ENCODE measurements around the gene DNAJC4. TPM values are rescaled to one million over a fixed set of nuclear protein-coding genes. Genes with fewer than 3 reads are reported as not detected.
A peak's percentile ranks its signal among the peaks of the same experiment; 100 is the strongest.

The DNAJC4 gene
- polyA plus RNA-seq, 2 of the 4 experiments (the other 2 are of a cell fraction), result 9.8 to 16.2 TPM

DNA sequence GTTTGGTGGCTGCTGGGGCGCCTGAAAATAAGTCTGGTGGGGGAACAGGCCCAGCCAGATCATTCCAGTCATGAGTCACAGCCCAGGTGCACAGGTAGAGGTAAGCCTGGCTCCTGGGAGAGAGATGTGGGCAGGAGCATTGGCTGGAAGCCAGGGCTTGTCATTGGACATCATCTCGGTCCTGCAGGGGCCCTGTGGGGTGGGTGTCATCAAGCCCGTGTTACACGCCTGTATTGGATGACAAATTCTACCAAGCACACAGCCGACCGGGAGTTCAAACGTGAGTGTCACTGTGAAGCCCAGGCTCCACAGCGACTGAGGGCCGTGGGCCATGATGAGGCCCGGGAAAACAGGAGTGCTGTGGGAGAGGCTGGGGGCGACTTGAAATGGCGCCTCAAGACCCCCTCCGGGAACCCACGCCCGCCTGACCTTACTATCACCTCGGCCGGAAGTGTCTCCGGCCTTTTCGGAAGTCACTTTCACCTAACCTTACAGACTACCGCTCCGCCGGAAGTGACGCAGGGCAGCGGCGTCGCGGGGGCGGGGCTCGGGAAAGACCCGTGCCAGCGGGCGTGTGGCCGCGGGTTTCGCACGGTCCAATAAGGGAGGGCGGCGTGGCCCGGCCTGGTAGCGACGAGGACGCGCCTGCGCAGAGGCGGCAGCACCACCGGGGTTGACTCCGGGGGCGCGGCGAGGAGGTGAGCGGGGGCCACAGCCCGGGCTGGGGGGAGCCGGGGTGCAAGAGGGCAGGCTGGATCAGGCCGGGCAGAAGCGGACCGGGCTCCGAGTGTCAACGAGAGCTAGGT, 10.3 kb downstream of the DNAJC4 start, which contains the start of gene FKBP2 (continued):
- TF ChIP-seq ESRRA (IDR thresholded peaks at IDR 0.05; ENCODE audit: borderline replicate concordance, low read length) (no peak), JUNB (IDR thresholded peaks at IDR 0.05) (no peak), SREBF2 (IDR thresholded peaks at IDR 0.05) (no peak), HOXA7 (CRISPR knock-in tag; IDR thresholded peaks at IDR 0.05) (no peak), RFX5 (IDR thresholded peaks at IDR 0.05) (peak; percentile 70; the same call in 1 of the 2 replicates), NPAS2 (CRISPR knock-in tag; IDR thresholded peaks at IDR 0.05; ENCODE audit: borderline replicate concordance) (no peak), HOXB5 (CRISPR knock-in tag; IDR thresholded peaks at IDR 0.05) (no peak), RNF2 (IDR thresholded peaks at IDR 0.05; ENCODE audit: borderline replicate concordance, low read depth) (no peak), ATOH8 (CRISPR knock-in tag; IDR thresholded peaks at IDR 0.05; ENCODE audit: low read depth) (no peak), KDM1A (IDR thresholded peaks at IDR 0.05; ENCODE audit: low read depth) (no peak), POLR2A (IDR thresholded peaks at IDR 0.05; ENCODE audit: low read length) (peak; percentile 66), POLR2AphosphoS2 (conservative IDR thresholded peaks at IDR 0.05; ENCODE audit: low read length) (no peak), EHF (CRISPR knock-in tag; IDR thresholded peaks at IDR 0.05) (peak; percentile 58; the same call in 1 of the 2 replicates), FOXS1 (CRISPR knock-in tag; IDR thresholded peaks at IDR 0.05) (no peak), CEBPB (IDR thresholded peaks at IDR 0.05) (no peak), FOSB (CRISPR knock-in tag; IDR thresholded peaks at IDR 0.05) (no peak), TP53 (CRISPR knock-in tag; IDR thresholded peaks at IDR 0.05) (no peak)
- TF ChIP-seq, protein P1, sequence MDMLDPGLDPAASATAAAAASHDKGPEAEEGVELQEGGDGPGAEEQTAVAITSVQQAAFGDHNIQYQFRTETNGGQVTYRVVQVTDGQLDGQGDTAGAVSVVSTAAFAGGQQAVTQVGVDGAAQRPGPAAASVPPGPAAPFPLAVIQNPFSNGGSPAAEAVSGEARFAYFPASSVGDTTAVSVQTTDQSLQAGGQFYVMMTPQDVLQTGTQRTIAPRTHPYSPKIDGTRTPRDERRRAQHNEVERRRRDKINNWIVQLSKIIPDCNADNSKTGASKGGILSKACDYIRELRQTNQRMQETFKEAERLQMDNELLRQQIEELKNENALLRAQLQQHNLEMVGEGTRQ (IDR thresholded peaks at IDR 0.05), result peak; percentile 43; the same call in 1 of the 2 replicates
- TF ChIP-seq, protein P2, sequence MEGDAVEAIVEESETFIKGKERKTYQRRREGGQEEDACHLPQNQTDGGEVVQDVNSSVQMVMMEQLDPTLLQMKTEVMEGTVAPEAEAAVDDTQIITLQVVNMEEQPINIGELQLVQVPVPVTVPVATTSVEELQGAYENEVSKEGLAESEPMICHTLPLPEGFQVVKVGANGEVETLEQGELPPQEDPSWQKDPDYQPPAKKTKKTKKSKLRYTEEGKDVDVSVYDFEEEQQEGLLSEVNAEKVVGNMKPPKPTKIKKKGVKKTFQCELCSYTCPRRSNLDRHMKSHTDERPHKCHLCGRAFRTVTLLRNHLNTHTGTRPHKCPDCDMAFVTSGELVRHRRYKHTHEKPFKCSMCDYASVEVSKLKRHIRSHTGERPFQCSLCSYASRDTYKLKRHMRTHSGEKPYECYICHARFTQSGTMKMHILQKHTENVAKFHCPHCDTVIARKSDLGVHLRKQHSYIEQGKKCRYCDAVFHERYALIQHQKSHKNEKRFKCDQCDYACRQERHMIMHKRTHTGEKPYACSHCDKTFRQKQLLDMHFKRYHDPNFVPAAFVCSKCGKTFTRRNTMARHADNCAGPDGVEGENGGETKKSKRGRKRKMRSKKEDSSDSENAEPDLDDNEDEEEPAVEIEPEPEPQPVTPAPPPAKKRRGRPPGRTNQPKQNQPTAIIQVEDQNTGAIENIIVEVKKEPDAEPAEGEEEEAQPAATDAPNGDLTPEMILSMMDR (IDR thresholded peaks at IDR 0.05), result no peak
- TF ChIP-seq, protein P3, sequence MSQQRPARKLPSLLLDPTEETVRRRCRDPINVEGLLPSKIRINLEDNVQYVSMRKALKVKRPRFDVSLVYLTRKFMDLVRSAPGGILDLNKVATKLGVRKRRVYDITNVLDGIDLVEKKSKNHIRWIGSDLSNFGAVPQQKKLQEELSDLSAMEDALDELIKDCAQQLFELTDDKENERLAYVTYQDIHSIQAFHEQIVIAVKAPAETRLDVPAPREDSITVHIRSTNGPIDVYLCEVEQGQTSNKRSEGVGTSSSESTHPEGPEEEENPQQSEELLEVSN (IDR thresholded peaks at IDR 0.05; ENCODE audit: borderline replicate concordance, low read depth), result peak; percentile 46; the same call in 1 of the 2 replicates
- TF ChIP-seq, protein P4, sequence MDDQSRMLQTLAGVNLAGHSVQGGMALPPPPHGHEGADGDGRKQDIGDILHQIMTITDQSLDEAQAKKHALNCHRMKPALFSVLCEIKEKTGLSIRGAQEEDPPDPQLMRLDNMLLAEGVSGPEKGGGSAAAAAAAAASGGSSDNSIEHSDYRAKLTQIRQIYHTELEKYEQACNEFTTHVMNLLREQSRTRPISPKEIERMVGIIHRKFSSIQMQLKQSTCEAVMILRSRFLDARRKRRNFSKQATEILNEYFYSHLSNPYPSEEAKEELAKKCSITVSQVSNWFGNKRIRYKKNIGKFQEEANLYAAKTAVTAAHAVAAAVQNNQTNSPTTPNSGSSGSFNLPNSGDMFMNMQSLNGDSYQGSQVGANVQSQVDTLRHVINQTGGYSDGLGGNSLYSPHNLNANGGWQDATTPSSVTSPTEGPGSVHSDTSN (IDR thresholded peaks at IDR 0.05), result peak; percentile 61; the same call in 1 of the 2 replicates
- TF ChIP-seq, protein P5, sequence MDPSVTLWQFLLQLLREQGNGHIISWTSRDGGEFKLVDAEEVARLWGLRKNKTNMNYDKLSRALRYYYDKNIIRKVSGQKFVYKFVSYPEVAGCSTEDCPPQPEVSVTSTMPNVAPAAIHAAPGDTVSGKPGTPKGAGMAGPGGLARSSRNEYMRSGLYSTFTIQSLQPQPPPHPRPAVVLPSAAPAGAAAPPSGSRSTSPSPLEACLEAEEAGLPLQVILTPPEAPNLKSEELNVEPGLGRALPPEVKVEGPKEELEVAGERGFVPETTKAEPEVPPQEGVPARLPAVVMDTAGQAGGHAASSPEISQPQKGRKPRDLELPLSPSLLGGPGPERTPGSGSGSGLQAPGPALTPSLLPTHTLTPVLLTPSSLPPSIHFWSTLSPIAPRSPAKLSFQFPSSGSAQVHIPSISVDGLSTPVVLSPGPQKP (IDR thresholded peaks at IDR 0.05; ENCODE audit: low read depth, low read length), result no peak

All from A549 (cell line).